HFF-Myc (cell line): ENCODE results near the gene UBR3.
"Not testable (repeated sequence)": the region's sequence is repeated elsewhere in the genome, so short reads cannot be mapped to it uniquely, and the experiment has no call there.

Source experiments
- DNase-seq: peaks from one replicate; pipeline ENCODE4 v3.0.0-alpha.2; 2011; ENCODE audit warnings: low read depth; ENCODE audit errors: extremely low read depth
- H3K4me3 ChIP-seq: replicated peaks from 2 replicates; pipeline ENCODE4 v1.5.1; 2011; ENCODE audit warnings: low read depth, mild to moderate bottlenecking, control low read depth, low read length
- CTCF ChIP-seq: IDR thresholded peaks from 2 replicates; pipeline ENCODE4 v1.5.1; 2012; ENCODE audit warnings: mild to moderate bottlenecking, low read depth, low read length, control low read depth; ENCODE audit errors: missing control alignments

The UBR3 gene

GRCh38 chr2:169955940-169956339 lies 128.7 kb downstream of the UBR3 start:
- no peak for TF ChIP-seq CTCF
- DNase-seq = no peak
- no peak overlapping the region for H3K4me3 ChIP-seq

GRCh38 chr2:169957219-169957618 lies 130.0 kb downstream of the UBR3 start:
- DNase-seq, H3K4me3 ChIP-seq: not testable (repeated sequence)

GRCh38 chr2:169961911-169962310 lies 134.7 kb downstream of the UBR3 start:
- no peak for DNase-seq
- TF ChIP-seq CTCF = no peak
- no peak overlapping the region for H3K4me3 ChIP-seq

- H3K4me3 ChIP-seq = no peak overlapping the region
- TF ChIP-seq CTCF = no peak
- DNase-seq = no peak
These were observed 136.5 kb downstream of the UBR3 start for GRCh38 chr2:169963786-169964185.

- no peak overlapping the region for H3K4me3 ChIP-seq
- no peak for DNase-seq
- no peak for TF ChIP-seq CTCF
These were observed 137.5 kb downstream of the UBR3 start for GRCh38 chr2:169964740-169965139.

GRCh38 chr2:169965495-169965894 lies 138.2 kb downstream of the UBR3 start:
- no peak overlapping the region for H3K4me3 ChIP-seq
- no peak for TF ChIP-seq CTCF
- DNase-seq = no peak

GRCh38 chr2:169966454-169966853 lies 139.2 kb downstream of the UBR3 start:
- no peak overlapping the region for H3K4me3 ChIP-seq
- TF ChIP-seq CTCF = no peak
- no peak for DNase-seq
